GM23248 (cell line): ENCODE results near the gene SPINK14.

Experiments
- EZH2 ChIP-seq: fragments of 200-600 bp; sonication (generic); IDR thresholded peaks from 2 replicates; pipeline ENCODE4 v1.6.1; 2018; ENCODE audit warnings: antibody characterized with exemption, mild to moderate bottlenecking; ENCODE audit not compliant: insufficient read depth, poor library complexity, severe bottlenecking
- EZH2phosphoT487 ChIP-seq: fragments of 200-600 bp; sonication (generic); IDR thresholded peaks from 2 replicates; pipeline ENCODE4 v1.6.1; 2018; ENCODE audit warnings: antibody characterized with exemption, moderate library complexity, mild to moderate bottlenecking, low read depth; ENCODE audit not compliant: insufficient read depth

GRCh38 chr5:148191010-148191409 is 22.7 kb downstream of the SPINK14 start:
- TF ChIP-seq EZH2 (no peak), EZH2phosphoT487 (no peak)
